ENCODE results near the gene BMPR1A. TPM values are rescaled to one million over a fixed set of nuclear protein-coding genes. Genes with fewer than 3 reads are reported as not detected.

The BMPR1A gene
- total and polyA plus RNA-seq, 2 of the 13 experiments (the other 11 are each of a cell fraction or from before 2014, with no cell fraction given), result 17.8 to 44.2 TPM

DNA sequence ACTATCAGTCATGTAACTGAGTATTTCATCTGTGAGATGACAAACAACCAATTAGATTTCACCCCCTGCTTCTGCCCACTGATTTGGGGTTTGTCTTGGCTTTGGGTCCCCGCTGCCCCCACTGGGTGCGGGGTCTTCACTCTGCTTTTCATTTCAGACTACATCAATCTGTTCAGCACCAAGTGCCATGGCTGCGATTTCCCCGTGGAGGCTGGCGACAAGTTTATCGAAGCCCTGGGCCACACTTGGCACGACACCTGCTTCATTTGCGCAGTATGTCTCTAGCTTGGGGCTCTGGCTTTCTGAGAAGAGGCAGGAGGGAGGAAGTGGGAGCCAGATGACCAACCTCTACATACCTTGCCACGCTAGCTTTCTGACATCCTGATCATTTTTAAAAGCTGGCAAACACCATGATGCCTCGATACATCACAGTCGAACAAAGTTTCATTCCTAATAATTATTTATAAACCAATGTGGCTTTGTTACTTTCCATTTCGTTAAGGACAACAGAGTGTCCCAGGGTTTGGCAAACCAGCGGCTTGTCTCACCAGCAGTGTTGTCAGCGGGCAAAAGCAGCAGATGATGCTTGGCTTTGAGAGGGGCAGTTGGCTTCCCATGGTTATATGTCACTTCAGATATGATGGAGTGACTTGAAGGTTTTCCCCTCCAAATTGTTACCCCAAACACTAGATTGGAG, 30.3 kb upstream of the BMPR1A start:
- BruUV-seq (replicated peaks), result no TSS peak
- Histone ChIP-seq H3K4me3 (replicated peaks in 1 of 3; ENCODE audit: insufficient read depth in 1 of 3, low read depth in 2 of 3, low read length in 3 of 3) (no peak overlapping the region), H3K27me3 (ENCODE audit: control insufficient read depth in 1 of 2, insufficient read depth in 2 of 2, low read length in 2 of 2) (peaks cover 0 to 4% of the 10 kb centered on the region in 2 experiments; a peak in 1 of 5 replicates), H3K36me3 (replicated peaks in 1 of 2; ENCODE audit: control insufficient read depth in 1 of 2, insufficient read depth in 2 of 2, low read length in 2 of 2) (no peaks in the 10 kb centered on the region), H3K27ac (ENCODE audit: extremely low read length, insufficient read depth, low read length) (no peak overlapping the region), H3K4me1 (ENCODE audit: insufficient read depth, low read length) (peaks cover 40% of the 10 kb centered on the region), H2AFZ (ENCODE audit: low read length) (no peak overlapping the region), H3K9ac (ENCODE audit: insufficient read depth, low read depth, low read length) (no peak overlapping the region), H3K79me2 (ENCODE audit: insufficient read depth, low read length) (no peaks in the 10 kb centered on the region), H4K20me1 (ENCODE audit: insufficient read depth, low read length) (no peaks in the 10 kb centered on the region), H3K4me2 (ENCODE audit: low read depth, low read length) (no peak overlapping the region), H3K9me3 (ENCODE audit: low read length) (no peaks in the 10 kb centered on the region)
- intact Hi-C loops (cut with micrococcal nuclease; ENCODE audit: unreplicated experiment) (no loop called here), in situ Hi-C loops (cut with HindIII; ENCODE audit: extremely low pct_ligation_motif_present, low pct_unique_long_range_greater_than_20kb) (no loop called here)
- CTCF ChIA-PET (ENCODE audit: low intra/inter-chr PET ratio, low total read pairs), result no interaction called here
- no peak for FAIRE-seq
- DNase-seq (ENCODE audit: low spot score), result no peak
- ATAC-seq, result no peak
- POLR2A ChIA-PET, result no interaction called here
- no peak for TF ChIP-seq ZNF256 (CRISPR knock-in tag; conservative IDR thresholded peaks at IDR 0.05)
- no peak for TF ChIP-seq GLMP (CRISPR knock-in tag; IDR thresholded peaks at IDR 0.05; ENCODE audit: borderline replicate concordance)
- WGBS (ENCODE audit: low lambda C conversion rate), result 88% methylated on average over 14 of the region's 14 CpGs

- Histone ChIP-seq H3K36me3 (replicated peaks in 1 of 2; ENCODE audit: control insufficient read depth in 1 of 2, insufficient read depth in 2 of 2, low read length in 2 of 2) (no peaks in the 10 kb centered on the region), H3K9me3 (ENCODE audit: low read length) (no peaks in the 10 kb centered on the region), H3K79me2 (ENCODE audit: insufficient read depth, low read length) (no peaks in the 10 kb centered on the region), H3K27me3 (ENCODE audit: control insufficient read depth in 1 of 2, insufficient read depth in 2 of 2, low read length in 2 of 2) (no peaks in the 10 kb centered on the region; a peak in 1 of 5 replicates), H3K4me2 (ENCODE audit: low read depth, low read length) (no peak overlapping the region), H4K20me1 (ENCODE audit: insufficient read depth, low read length) (no peaks in the 10 kb centered on the region), H3K27ac (ENCODE audit: extremely low read length, insufficient read depth, low read length) (no peak overlapping the region), H2AFZ (ENCODE audit: low read length) (no peak overlapping the region), H3K4me3 (replicated peaks in 1 of 3; ENCODE audit: insufficient read depth in 1 of 3, low read depth in 2 of 3, low read length in 3 of 3) (no peak overlapping the region), H3K4me1 (ENCODE audit: insufficient read depth, low read length) (peaks cover 40% of the 10 kb centered on the region), H3K9ac (ENCODE audit: insufficient read depth, low read depth, low read length) (no peak overlapping the region)
- 0% methylated on average over 1 of the region's 1 CpG for WGBS (ENCODE audit: low lambda C conversion rate)
- FAIRE-seq (no peak), ATAC-seq (no peak), DNase-seq (ENCODE audit: low spot score) (no peak)
- POLR2A ChIA-PET, result interaction anchor here (1.5 kb wide), 1 partner anchor 29 kb away, joined by 5 read pairs; the partner anchor contains the start of gene BMPR1A
- intact Hi-C loops (cut with micrococcal nuclease; ENCODE audit: unreplicated experiment) (no loop called here), in situ Hi-C loops (cut with HindIII; ENCODE audit: extremely low pct_ligation_motif_present, low pct_unique_long_range_greater_than_20kb) (no loop called here)
- CTCF ChIA-PET (ENCODE audit: low intra/inter-chr PET ratio, low total read pairs), result no interaction called here
- BruUV-seq (replicated peaks), result no TSS peak
- TF ChIP-seq, protein P1, sequence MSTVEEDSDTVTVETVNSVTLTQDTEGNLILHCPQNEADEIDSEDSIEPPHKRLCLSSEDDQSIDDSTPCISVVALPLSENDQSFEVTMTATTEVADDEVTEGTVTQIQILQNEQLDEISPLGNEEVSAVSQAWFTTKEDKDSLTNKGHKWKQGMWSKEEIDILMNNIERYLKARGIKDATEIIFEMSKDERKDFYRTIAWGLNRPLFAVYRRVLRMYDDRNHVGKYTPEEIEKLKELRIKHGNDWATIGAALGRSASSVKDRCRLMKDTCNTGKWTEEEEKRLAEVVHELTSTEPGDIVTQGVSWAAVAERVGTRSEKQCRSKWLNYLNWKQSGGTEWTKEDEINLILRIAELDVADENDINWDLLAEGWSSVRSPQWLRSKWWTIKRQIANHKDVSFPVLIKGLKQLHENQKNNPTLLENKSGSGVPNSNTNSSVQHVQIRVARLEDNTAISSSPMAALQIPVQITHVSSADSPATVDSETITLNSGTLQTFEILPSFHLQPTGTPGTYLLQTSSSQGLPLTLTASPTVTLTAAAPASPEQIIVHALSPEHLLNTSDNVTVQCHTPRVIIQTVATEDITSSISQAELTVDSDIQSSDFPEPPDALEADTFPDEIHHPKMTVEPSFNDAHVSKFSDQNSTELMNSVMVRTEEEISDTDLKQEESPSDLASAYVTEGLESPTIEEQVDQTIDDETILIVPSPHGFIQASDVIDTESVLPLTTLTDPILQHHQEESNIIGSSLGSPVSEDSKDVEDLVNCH (CRISPR knock-in tag; IDR thresholded peaks at IDR 0.05), result no peak
- TF ChIP-seq, protein P2, sequence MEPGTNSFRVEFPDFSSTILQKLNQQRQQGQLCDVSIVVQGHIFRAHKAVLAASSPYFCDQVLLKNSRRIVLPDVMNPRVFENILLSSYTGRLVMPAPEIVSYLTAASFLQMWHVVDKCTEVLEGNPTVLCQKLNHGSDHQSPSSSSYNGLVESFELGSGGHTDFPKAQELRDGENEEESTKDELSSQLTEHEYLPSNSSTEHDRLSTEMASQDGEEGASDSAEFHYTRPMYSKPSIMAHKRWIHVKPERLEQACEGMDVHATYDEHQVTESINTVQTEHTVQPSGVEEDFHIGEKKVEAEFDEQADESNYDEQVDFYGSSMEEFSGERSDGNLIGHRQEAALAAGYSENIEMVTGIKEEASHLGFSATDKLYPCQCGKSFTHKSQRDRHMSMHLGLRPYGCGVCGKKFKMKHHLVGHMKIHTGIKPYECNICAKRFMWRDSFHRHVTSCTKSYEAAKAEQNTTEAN (CRISPR knock-in tag; conservative IDR thresholded peaks at IDR 0.05), result no peak
- TF ChIP-seq ZNF333 (CRISPR knock-in tag; IDR thresholded peaks at IDR 0.05; ENCODE audit: borderline replicate concordance) (no peak), ZNF589 (CRISPR knock-in tag; conservative IDR thresholded peaks at IDR 0.05) (no peak), KDM3A (CRISPR knock-in tag; IDR thresholded peaks at IDR 0.05; ENCODE audit: low read depth) (no peak), FOXK1 (CRISPR knock-in tag; IDR thresholded peaks at IDR 0.05; ENCODE audit: borderline replicate concordance, low read depth) (no peak), ZNF44 (CRISPR knock-in tag; IDR thresholded peaks at IDR 0.05) (no peak), SNRNP70 (IDR thresholded peaks at IDR 0.05; ENCODE audit: low read depth, low read length) (no peak), ZNF430 (CRISPR knock-in tag; IDR thresholded peaks at IDR 0.05) (no peak), MTF1 (CRISPR knock-in tag; IDR thresholded peaks at IDR 0.05) (no peak), ETV5 (CRISPR knock-in tag; IDR thresholded peaks at IDR 0.05; ENCODE audit: borderline replicate concordance) (no peak), ZNF572 (CRISPR knock-in tag; IDR thresholded peaks at IDR 0.05) (no peak), REL (CRISPR knock-in tag; conservative IDR thresholded peaks at IDR 0.05) (no peak)
Observed at GRCh38 chr10:86726677-86726999, 29.8 kb upstream of the BMPR1A start.

Data from HepG2 (cell line).